SK-N-SH (cell line): ENCODE results near the gene OTOL1. TPM values are rescaled to one million over a fixed set of nuclear protein-coding genes. Genes with fewer than 3 reads are reported as not detected.

Experiments
- CTCF ChIA-PET: fragments of 300-600, 350-600 bp; formaldehyde crosslinking; extraction: SDS; loops from one replicate; lab custom pipeline; 2021; lab: Yijun Ruan, JAX
- POLR2A ChIA-PET: fragments of 350-600 bp; sonication (Branson Sonifier 250); formaldehyde crosslinking; extraction: SDS; loops from one replicate; lab custom pipeline; 2020; ENCODE audit warnings: antibody characterized with exemption, inconsistent platforms; lab: Yijun Ruan, JAX
- DNase-seq: peaks from one replicate; pipeline ENCODE4 v3.0.0; 2012
- H2AFZ ChIP-seq: fragments of 200-600 bp; sonication (generic); 2 replicates; pipeline ENCODE4 v1.8.1; 2016; ENCODE audit warnings: antibody characterized with exemption, mild to moderate bottlenecking, low read depth
- H3F3A ChIP-seq: fragments of 200-600 bp; sonication (generic); replicated peaks from 2 replicates; pipeline ENCODE3; 2016; ENCODE audit warnings: antibody characterized with exemption, mild to moderate bottlenecking; ENCODE audit not compliant: insufficient read depth
- H3K27ac ChIP-seq, 2 experiments: fragments of 200-500 bp in 1 of 2; fragments of 200-600 bp in 1 of 2; sonication (Bioruptor generic) in 1 of 2; sonication (generic), shearing (Covaris generic) in 1 of 2; 2 replicates each; pipeline versions ENCODE4 v1.5.1 to v1.6.1; 2014 to 2016; ENCODE audit warnings: low read depth in 2 of 2, inconsistent platforms in 1 of 2, low read length in 1 of 2, mild to moderate bottlenecking in 1 of 2, mixed read lengths in 1 of 2
- H3K27me3 ChIP-seq: fragments of 200-600 bp; sonication (generic), shearing (Covaris generic); 2 replicates; pipeline ENCODE4 v1.6.1; 2016; ENCODE audit warnings: mixed run types; ENCODE audit not compliant: insufficient read depth
- H3K36me3 ChIP-seq, 2 experiments: fragments of 200-500 bp in 1 of 2; fragments of 200-600 bp in 1 of 2; sonication (Bioruptor generic) in 1 of 2; sonication (generic) in 1 of 2; replicated peaks in 1 of 2; 2 replicates each; pipeline versions ENCODE3 to v1.5.1; 2014 to 2016; ENCODE audit warnings: low read length in 1 of 2, mild to moderate bottlenecking in 1 of 2; ENCODE audit not compliant: insufficient read depth in 2 of 2, control insufficient read depth in 1 of 2
- H3K4me1 ChIP-seq, 2 experiments: fragments of 200-500 bp in 1 of 2; fragments of 200-600 bp in 1 of 2; sonication (Bioruptor generic) in 1 of 2; sonication (generic), shearing (Covaris generic) in 1 of 2; 2 replicates each; pipeline versions ENCODE4 v1.5.1 to v1.6.1; 2014 to 2016; ENCODE audit warnings: low read depth in 1 of 2, low read length in 1 of 2, mixed run types in 1 of 2; ENCODE audit not compliant: insufficient read depth in 2 of 2, control insufficient read depth in 1 of 2
- H3K4me2 ChIP-seq: fragments of 200-600 bp; sonication (generic), shearing (Covaris generic); 2 replicates; pipeline ENCODE4 v1.6.1; 2017; ENCODE audit warnings: mixed run types
- H3K4me3 ChIP-seq, 2 experiments: fragments of 200-500 bp in 1 of 2; fragments of 200-600 bp in 1 of 2; sonication (Bioruptor generic) in 1 of 2; sonication (generic), shearing (Covaris generic) in 1 of 2; 2 replicates each; pipeline versions ENCODE4 v1.5.1 to v1.8.1; 2014 to 2016; ENCODE audit warnings: low read depth in 2 of 2, inconsistent platforms in 1 of 2, low read length in 1 of 2, mild to moderate bottlenecking in 1 of 2, mixed read lengths in 1 of 2, moderate library complexity in 1 of 2
- H3K79me2 ChIP-seq: fragments of 200-600 bp; sonication (generic); 2 replicates; pipeline ENCODE4 v1.8.1; 2017; ENCODE audit warnings: mild to moderate bottlenecking; ENCODE audit not compliant: insufficient read depth
- H3K9ac ChIP-seq: fragments of 200-600 bp; sonication (generic); 2 replicates; pipeline ENCODE4 v1.6.1; 2017; ENCODE audit warnings: mixed run types
- H3K9me2 ChIP-seq: fragments of 200-600 bp; sonication (generic); 2 replicates; pipeline ENCODE4 v1.6.1; 2017; ENCODE audit warnings: mixed run types
- H3K9me3 ChIP-seq: fragments of 200-600 bp; sonication (generic); 2 replicates; pipeline ENCODE4 v1.6.1; 2017; ENCODE audit warnings: mixed run types, mild to moderate bottlenecking, moderate library complexity
- H4K20me1 ChIP-seq: fragments of 200-600 bp; sonication (generic); 2 replicates; pipeline ENCODE4 v1.6.1; 2017; ENCODE audit warnings: mild to moderate bottlenecking, mixed run types; ENCODE audit not compliant: insufficient read depth
- ELF1 ChIP-seq: IDR thresholded peaks from 2 replicates; pipeline ENCODE4 v1.4.0; 2012
- EP300 ChIP-seq, 2 experiments: IDR thresholded peaks; 2 replicates each; pipeline versions ENCODE4 v1.4.0 to v1.6.1; 2012; ENCODE audit warnings: borderline replicate concordance in 1 of 2, low read depth in 1 of 2, low read length in 1 of 2
- FOSL2 ChIP-seq: IDR thresholded peaks from 2 replicates; pipeline ENCODE4 v1.4.0; 2012; ENCODE audit warnings: low read depth, mild to moderate bottlenecking, moderate library complexity, borderline replicate concordance
- FOXJ3 ChIP-seq: sonication (generic); formaldehyde crosslinking; IDR thresholded peaks from 2 replicates; pipeline ENCODE4 v1.5.1; 2020; ENCODE audit warnings: mild to moderate bottlenecking, missing genetic modification reagents
- FOXM1 ChIP-seq: IDR thresholded peaks from 2 replicates; pipeline ENCODE4 v1.4.0; 2012; ENCODE audit warnings: low read depth, mild to moderate bottlenecking
- GABPA ChIP-seq: IDR thresholded peaks from 2 replicates; pipeline ENCODE4 v1.4.0; 2012; ENCODE audit warnings: low read depth, mild to moderate bottlenecking
- MEF2A ChIP-seq: IDR thresholded peaks from 2 replicates; pipeline ENCODE4 v1.4.0; 2012; ENCODE audit warnings: low read depth, borderline replicate concordance
- RCOR1 ChIP-seq: fragments of 150-350 bp; IDR thresholded peaks from 2 replicates; pipeline ENCODE4 v1.6.1; 2017; ENCODE audit warnings: antibody characterized with exemption, low read length
- SIN3A ChIP-seq: IDR thresholded peaks from 2 replicates; pipeline ENCODE4 v1.6.1; 2012; ENCODE audit warnings: low read depth, mild to moderate bottlenecking, low read length, moderate library complexity, borderline replicate concordance
- SMC3 ChIP-seq: IDR thresholded peaks from 2 replicates; pipeline ENCODE4 v1.6.1; 2012; ENCODE audit warnings: low read depth, low read length, improper control_type of control experiment
- TEAD4 ChIP-seq: IDR thresholded peaks from 2 replicates; pipeline ENCODE4 v1.4.0; 2012; ENCODE audit warnings: mild to moderate bottlenecking, borderline replicate concordance; ENCODE audit not compliant: insufficient read depth
- YY1 ChIP-seq: IDR thresholded peaks from 2 replicates; pipeline ENCODE4 v1.4.0; 2012; ENCODE audit warnings: low read depth, mild to moderate bottlenecking
- WGBS: methylation state at CpG from one replicate; pipeline ENCODE4 v1.1.6; 2017; ENCODE audit warnings: low lambda C conversion rate; 5-methylcytosine and 5-hydroxymethylcytosine counted together
- polyA plus RNA-seq, 3 experiments: library from polyadenylated mRNA; depleted of rRNA; stranded (reverse); fragments of >200 nt; gene quantifications; 2 replicates each; pipeline ENCODE4 v1.2.3, GENCODE V29; 2012
- TF ChIP-seq, protein P1 (sequence below): IDR thresholded peaks from 2 replicates; pipeline ENCODE4 v1.6.1; 2012; ENCODE audit warnings: mild to moderate bottlenecking, low read depth, low read length, moderate library complexity
- TF ChIP-seq, protein P2 (sequence below): IDR thresholded peaks from 2 replicates; pipeline ENCODE4 v1.4.0; 2012; ENCODE audit warnings: low read depth, borderline replicate concordance

OTOL1 gene
- polyA plus RNA-seq, 1 of the 3 experiments (the other 2 are of a cell fraction), result not detected

DNA sequence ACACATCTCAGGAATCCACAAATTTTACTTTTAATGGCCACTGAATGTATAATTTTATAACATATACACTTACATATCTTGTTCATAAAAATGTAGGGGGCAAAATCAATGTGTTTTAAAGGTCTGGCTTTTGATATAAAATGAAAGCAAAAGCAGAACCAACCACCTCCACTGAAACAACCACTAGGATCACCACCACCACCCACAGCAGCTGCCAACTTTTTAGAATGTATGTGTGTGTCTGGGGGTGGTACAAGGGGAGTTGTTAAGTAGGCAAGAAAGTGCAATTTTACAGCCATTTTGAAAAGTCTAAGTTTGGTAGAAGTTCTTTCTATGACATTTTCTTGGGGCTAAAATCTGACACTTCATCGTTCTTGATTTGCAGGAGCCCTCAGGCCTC, 44.0 kb downstream of the OTOL1 start:
- CTCF ChIA-PET, result interaction anchor here (1.2 kb wide), 1 partner anchor 52 kb away, joined by 3 read pairs; no protein-coding TSS in a partner anchor

DNA sequence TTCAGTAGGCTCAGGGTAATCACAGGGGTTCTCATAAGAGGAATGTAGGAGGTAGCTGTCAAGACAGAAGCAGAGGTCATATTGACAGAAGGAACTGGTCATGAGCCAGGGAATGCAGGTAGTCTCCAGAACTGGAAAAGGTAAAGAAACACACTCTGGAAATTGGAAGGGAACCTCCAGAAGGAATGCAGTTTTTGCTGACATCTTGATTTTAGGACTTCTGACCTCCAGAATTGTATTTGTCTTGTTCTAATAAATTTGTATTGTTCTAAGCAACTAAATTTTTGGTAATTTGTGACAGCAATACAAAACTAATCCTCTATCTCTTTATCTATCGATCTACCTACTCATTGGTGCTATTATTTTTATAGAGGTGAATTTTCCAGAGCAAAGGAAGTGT, 49.2 kb downstream of the OTOL1 start:
- WGBS, result 19% methylated on average over 1 of the region's 1 CpG
- no peak overlapping the region for H2AFZ ChIP-seq
- no peak overlapping the region for H3K4me2 ChIP-seq
- TF ChIP-seq, protein P1, sequence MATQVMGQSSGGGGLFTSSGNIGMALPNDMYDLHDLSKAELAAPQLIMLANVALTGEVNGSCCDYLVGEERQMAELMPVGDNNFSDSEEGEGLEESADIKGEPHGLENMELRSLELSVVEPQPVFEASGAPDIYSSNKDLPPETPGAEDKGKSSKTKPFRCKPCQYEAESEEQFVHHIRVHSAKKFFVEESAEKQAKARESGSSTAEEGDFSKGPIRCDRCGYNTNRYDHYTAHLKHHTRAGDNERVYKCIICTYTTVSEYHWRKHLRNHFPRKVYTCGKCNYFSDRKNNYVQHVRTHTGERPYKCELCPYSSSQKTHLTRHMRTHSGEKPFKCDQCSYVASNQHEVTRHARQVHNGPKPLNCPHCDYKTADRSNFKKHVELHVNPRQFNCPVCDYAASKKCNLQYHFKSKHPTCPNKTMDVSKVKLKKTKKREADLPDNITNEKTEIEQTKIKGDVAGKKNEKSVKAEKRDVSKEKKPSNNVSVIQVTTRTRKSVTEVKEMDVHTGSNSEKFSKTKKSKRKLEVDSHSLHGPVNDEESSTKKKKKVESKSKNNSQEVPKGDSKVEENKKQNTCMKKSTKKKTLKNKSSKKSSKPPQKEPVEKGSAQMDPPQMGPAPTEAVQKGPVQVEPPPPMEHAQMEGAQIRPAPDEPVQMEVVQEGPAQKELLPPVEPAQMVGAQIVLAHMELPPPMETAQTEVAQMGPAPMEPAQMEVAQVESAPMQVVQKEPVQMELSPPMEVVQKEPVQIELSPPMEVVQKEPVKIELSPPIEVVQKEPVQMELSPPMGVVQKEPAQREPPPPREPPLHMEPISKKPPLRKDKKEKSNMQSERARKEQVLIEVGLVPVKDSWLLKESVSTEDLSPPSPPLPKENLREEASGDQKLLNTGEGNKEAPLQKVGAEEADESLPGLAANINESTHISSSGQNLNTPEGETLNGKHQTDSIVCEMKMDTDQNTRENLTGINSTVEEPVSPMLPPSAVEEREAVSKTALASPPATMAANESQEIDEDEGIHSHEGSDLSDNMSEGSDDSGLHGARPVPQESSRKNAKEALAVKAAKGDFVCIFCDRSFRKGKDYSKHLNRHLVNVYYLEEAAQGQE, result no peak
- TF ChIP-seq FOXJ3 (CRISPR knock-in tag) (no peak), RCOR1 (no peak), FOXM1 (no peak), ELF1 (no peak), SIN3A (no peak), FOSL2 (no peak), MEF2A (no peak), SMC3 (no peak), GABPA (no peak), TEAD4 (no peak), EP300 (IDR thresholded peaks at IDR 0.05; ENCODE audit: borderline replicate concordance in 1 of 2, low read depth in 1 of 2, low read length in 1 of 2) (no peak), YY1 (no peak)
- TF ChIP-seq, protein P2, sequence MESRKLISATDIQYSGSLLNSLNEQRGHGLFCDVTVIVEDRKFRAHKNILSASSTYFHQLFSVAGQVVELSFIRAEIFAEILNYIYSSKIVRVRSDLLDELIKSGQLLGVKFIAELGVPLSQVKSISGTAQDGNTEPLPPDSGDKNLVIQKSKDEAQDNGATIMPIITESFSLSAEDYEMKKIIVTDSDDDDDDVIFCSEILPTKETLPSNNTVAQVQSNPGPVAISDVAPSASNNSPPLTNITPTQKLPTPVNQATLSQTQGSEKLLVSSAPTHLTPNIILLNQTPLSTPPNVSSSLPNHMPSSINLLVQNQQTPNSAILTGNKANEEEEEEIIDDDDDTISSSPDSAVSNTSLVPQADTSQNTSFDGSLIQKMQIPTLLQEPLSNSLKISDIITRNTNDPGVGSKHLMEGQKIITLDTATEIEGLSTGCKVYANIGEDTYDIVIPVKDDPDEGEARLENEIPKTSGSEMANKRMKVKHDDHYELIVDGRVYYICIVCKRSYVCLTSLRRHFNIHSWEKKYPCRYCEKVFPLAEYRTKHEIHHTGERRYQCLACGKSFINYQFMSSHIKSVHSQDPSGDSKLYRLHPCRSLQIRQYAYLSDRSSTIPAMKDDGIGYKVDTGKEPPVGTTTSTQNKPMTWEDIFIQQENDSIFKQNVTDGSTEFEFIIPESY, result no peak
- no peak overlapping the region for H3K9ac ChIP-seq
- no peaks in the 10 kb centered on the region for H3K9me2 ChIP-seq
- CTCF ChIA-PET, result no interaction called here
- H3K9me3 ChIP-seq, result no peaks in the 10 kb centered on the region
- no peak overlapping the region for H3K27ac ChIP-seq
- no peak for DNase-seq
- no peaks in the 10 kb centered on the region for H3K27me3 ChIP-seq
- H3F3A ChIP-seq, result no peaks in the 10 kb centered on the region
- H3K4me1 ChIP-seq, result no peaks in the 10 kb centered on the region
- H4K20me1 ChIP-seq, result no peaks in the 10 kb centered on the region
- POLR2A ChIA-PET, result no interaction called here
- no peaks in the 10 kb centered on the region for H3K79me2 ChIP-seq
- H3K36me3 ChIP-seq, result no peaks in the 10 kb centered on the region
- H3K4me3 ChIP-seq, result no peak overlapping the region

More for the DNA sequence above, 44.0 kb downstream of the OTOL1 start:
- Histone ChIP-seq H4K20me1 (no peaks in the 10 kb centered on the region), H3K4me3 (no peak overlapping the region), H3K4me1 (no peaks in the 10 kb centered on the region), H3K27ac (no peak overlapping the region), H2AFZ (peak overlapping the region; percentile 22; the same call in 1 of the 2 replicates), H3K4me2 (no peak overlapping the region), H3K9me2 (no peaks in the 10 kb centered on the region), H3K9me3 (no peaks in the 10 kb centered on the region), H3K9ac (no peak overlapping the region), H3K36me3 (no peaks in the 10 kb centered on the region), H3K27me3 (no peaks in the 10 kb centered on the region), H3F3A (no peaks in the 10 kb centered on the region), H3K79me2 (no peaks in the 10 kb centered on the region)
- POLR2A ChIA-PET, result no interaction called here
- WGBS, result 28% methylated on average over 1 of the region's 1 CpG
- TF ChIP-seq, protein P2, result no peak
- TF ChIP-seq YY1, result no peak
- DNase-seq, result no peak
